ENCODE results near the gene HSF5.

- TF ChIP-seq GATA2 (IDR thresholded peaks at IDR 0.05; ENCODE audit: low read depth, low read length), result no peak
- TF ChIP-seq GATA3 (IDR thresholded peaks at IDR 0.05; ENCODE audit: low read depth, low read length), result no peak
These were observed 21.9 kb upstream of the HSF5 start for GRCh38 chr17:58510075-58510474.

All from SH-SY5Y (cell line).